OCI-LY1 (cell line): Measurements from ENCODE around the gene NOTUM.

ENCODE experiments used
- H2AFZ ChIP-seq: fragments of 200-600 bp; sonication (generic), shearing (Covaris generic); 2 replicates; pipeline ENCODE4 v1.6.0; 2014; ENCODE audit warnings: antibody characterized with exemption, mild to moderate bottlenecking, low read length
- H3F3A ChIP-seq: fragments of 200-600 bp; sonication (generic), shearing (Covaris generic); 2 replicates; pipeline ENCODE4 v1.6.0; 2014; ENCODE audit warnings: mild to moderate bottlenecking, antibody characterized with exemption, low read length, moderate library complexity; ENCODE audit not compliant: insufficient read depth
- H3K27ac ChIP-seq: fragments of 200-600 bp; sonication (generic); 2 replicates; pipeline ENCODE4 v1.5.1; 2014; ENCODE audit warnings: low read length, mixed run types, mild to moderate bottlenecking, low read depth; ENCODE audit not compliant: poor library complexity, severe bottlenecking
- H3K27me3 ChIP-seq: fragments of 200-600 bp; sonication (generic); 2 replicates; pipeline ENCODE4 v1.6.0; 2014; ENCODE audit warnings: antibody characterized with exemption, mild to moderate bottlenecking, low read length, moderate library complexity; ENCODE audit not compliant: insufficient read depth
- H3K36me3 ChIP-seq: fragments of 200-600 bp; sonication (generic); 2 replicates; pipeline ENCODE4 v1.6.1; 2014; ENCODE audit warnings: mild to moderate bottlenecking, antibody characterized with exemption, low read length, moderate library complexity, mixed read lengths; ENCODE audit not compliant: insufficient read depth
- H3K4me1 ChIP-seq: fragments of 200-600 bp; sonication (generic); 2 replicates; pipeline ENCODE4 v1.5.1; 2014; ENCODE audit warnings: mild to moderate bottlenecking, low read length, moderate library complexity; ENCODE audit not compliant: insufficient read depth, severe bottlenecking
- H3K4me2 ChIP-seq: fragments of 200-600 bp; sonication (generic), shearing (Covaris generic); 2 replicates; pipeline ENCODE4 v1.6.1; 2014; ENCODE audit warnings: low read length
- H3K4me3 ChIP-seq: fragments of 200-600 bp; sonication (generic); 2 replicates; pipeline ENCODE4 v1.5.1; 2014; ENCODE audit warnings: low read length, low read depth, mild to moderate bottlenecking, mixed read lengths; ENCODE audit not compliant: poor library complexity, severe bottlenecking
- H3K79me2 ChIP-seq: fragments of 200-600 bp; shearing (Covaris generic); 2 replicates; pipeline ENCODE4 v1.6.1; 2016; ENCODE audit warnings: mixed run types, low read length, mixed read lengths; ENCODE audit not compliant: insufficient read depth
- H3K9ac ChIP-seq: fragments of 200-600 bp; sonication (generic), shearing (Covaris generic); 2 replicates; pipeline ENCODE4 v1.6.1; 2014; ENCODE audit warnings: mild to moderate bottlenecking, low read length, mixed read lengths
- H3K9me2 ChIP-seq: fragments of 200-600 bp; sonication (generic), shearing (Covaris generic); 2 replicates; pipeline ENCODE4 v1.6.1; 2014; ENCODE audit warnings: low read depth, mild to moderate bottlenecking, low read length, mixed read lengths
- H3K9me3 ChIP-seq: fragments of 200-600 bp; shearing (Covaris generic); 2 replicates; pipeline ENCODE4 v1.6.1; 2014; ENCODE audit warnings: low read length, mixed read lengths
- H4K20me1 ChIP-seq: fragments of 200-600 bp; sonication (generic), shearing (Covaris generic); 2 replicates; pipeline ENCODE4 v1.6.0; 2016; ENCODE audit warnings: mild to moderate bottlenecking, low read length; ENCODE audit not compliant: insufficient read depth
- EZH2 ChIP-seq: fragments of 200-600 bp; sonication (generic), shearing (Covaris generic); IDR thresholded peaks from 2 replicates; pipeline ENCODE4 v1.8.0; 2017; ENCODE audit warnings: borderline replicate concordance, mixed run types, mild to moderate bottlenecking, antibody characterized with exemption, low read length, moderate library complexity, mixed read lengths
- TF ChIP-seq, protein P1 (sequence below): fragments of 200-600 bp; sonication (generic), shearing (Covaris generic); IDR thresholded peaks from 2 replicates; pipeline ENCODE4 v1.5.1; 2017; ENCODE audit warnings: mild to moderate bottlenecking, antibody characterized with exemption, low read length, moderate library complexity, mixed read lengths

Gene NOTUM

GRCh38 chr17:81977211-81977808, 16.3 kb upstream of the NOTUM start, which contains the start of gene ASPSCR1:
Gene ASPSCR1 (plus strand): TSS chr17:81977629. CDS start chr17:81977647, 18 bp downstream.
- Histone ChIP-seq H3K79me2 (no peaks in the 10 kb centered on the region), H3K4me2 (peak within 1 kb of the TSS; percentile 71), H3K9ac (peak within 1 kb of the TSS; percentile 93), H2AFZ (peak within 1 kb of the TSS; percentile 39; the same call in 1 of the 2 replicates), H3K36me3 (peaks cover 8% of the 10 kb centered on the region; the same call in 1 of the 2 replicates), H4K20me1 (no peaks in the 10 kb centered on the region), H3K4me3 (peak within 1 kb of the TSS; percentile 97), H3K27me3 (no peaks in the 10 kb centered on the region; the same call in 1 of the 2 replicates), H3K9me3 (no peaks in the 10 kb centered on the region; the same call in 1 of the 2 replicates), H3K27ac (peak within 1 kb of the TSS; percentile 22), H3F3A (no peaks in the 10 kb centered on the region), H3K4me1 (peaks cover 17% of the 10 kb centered on the region), H3K9me2 (no peaks in the 10 kb centered on the region)
- no peak for TF ChIP-seq EZH2
- TF ChIP-seq, protein P1, sequence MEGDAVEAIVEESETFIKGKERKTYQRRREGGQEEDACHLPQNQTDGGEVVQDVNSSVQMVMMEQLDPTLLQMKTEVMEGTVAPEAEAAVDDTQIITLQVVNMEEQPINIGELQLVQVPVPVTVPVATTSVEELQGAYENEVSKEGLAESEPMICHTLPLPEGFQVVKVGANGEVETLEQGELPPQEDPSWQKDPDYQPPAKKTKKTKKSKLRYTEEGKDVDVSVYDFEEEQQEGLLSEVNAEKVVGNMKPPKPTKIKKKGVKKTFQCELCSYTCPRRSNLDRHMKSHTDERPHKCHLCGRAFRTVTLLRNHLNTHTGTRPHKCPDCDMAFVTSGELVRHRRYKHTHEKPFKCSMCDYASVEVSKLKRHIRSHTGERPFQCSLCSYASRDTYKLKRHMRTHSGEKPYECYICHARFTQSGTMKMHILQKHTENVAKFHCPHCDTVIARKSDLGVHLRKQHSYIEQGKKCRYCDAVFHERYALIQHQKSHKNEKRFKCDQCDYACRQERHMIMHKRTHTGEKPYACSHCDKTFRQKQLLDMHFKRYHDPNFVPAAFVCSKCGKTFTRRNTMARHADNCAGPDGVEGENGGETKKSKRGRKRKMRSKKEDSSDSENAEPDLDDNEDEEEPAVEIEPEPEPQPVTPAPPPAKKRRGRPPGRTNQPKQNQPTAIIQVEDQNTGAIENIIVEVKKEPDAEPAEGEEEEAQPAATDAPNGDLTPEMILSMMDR, result no peak

- H3K4me2 ChIP-seq, result peak overlapping the region; percentile 71
- H3K9me3 ChIP-seq, result no peaks in the 10 kb centered on the region; the same call in 1 of the 2 replicates
- H4K20me1 ChIP-seq, result no peaks in the 10 kb centered on the region
- H2AFZ ChIP-seq, result no peak overlapping the region
- H3K79me2 ChIP-seq, result no peaks in the 10 kb centered on the region
- peaks cover 17% of the 10 kb centered on the region for H3K4me1 ChIP-seq
- no peaks in the 10 kb centered on the region for H3K9me2 ChIP-seq
- TF ChIP-seq, protein P1, result no peak
- no peak for TF ChIP-seq EZH2
- H3K9ac ChIP-seq, result peak overlapping the region; percentile 93
- H3K27me3 ChIP-seq, result no peaks in the 10 kb centered on the region; the same call in 1 of the 2 replicates
- no peaks in the 10 kb centered on the region for H3F3A ChIP-seq
- peak overlapping the region; percentile 97 for H3K4me3 ChIP-seq
- H3K27ac ChIP-seq, result no peak overlapping the region
- H3K36me3 ChIP-seq, result peaks cover 8% of the 10 kb centered on the region; the same call in 1 of the 2 replicates
Measured at GRCh38 chr17:81976332-81977210, 15.6 kb upstream of the NOTUM start.

DNA sequence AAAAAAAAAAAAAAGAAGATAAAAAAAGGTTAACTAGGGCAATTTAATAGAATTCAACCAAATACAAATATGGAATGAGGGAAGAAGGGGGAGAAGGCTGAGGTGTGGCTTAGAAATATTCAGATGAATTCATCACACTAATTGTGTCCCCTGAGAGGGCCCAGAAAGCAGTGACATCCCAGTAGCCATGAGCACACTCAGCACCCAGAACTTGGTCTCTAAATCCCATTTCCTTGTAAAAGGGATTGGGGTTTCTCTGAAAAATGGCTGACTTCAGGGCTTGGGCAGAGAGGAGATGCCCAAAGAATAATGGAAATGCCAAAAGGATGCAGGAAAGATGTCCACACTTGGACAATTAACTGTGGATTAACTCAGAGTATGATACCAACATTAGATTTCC, 12.4 kb upstream of the NOTUM start:
- no peak for TF ChIP-seq EZH2
- TF ChIP-seq, protein P1, result no peak

More for the DNA sequence above, 12.4 kb upstream of the NOTUM start:
- no peak overlapping the region for H3K4me3 ChIP-seq
- no peaks in the 10 kb centered on the region for H3K79me2 ChIP-seq
- no peak overlapping the region for H3K4me2 ChIP-seq
- no peak overlapping the region for H3K27ac ChIP-seq
- no peaks in the 10 kb centered on the region for H3F3A ChIP-seq
- H3K9me2 ChIP-seq, result no peaks in the 10 kb centered on the region
- no peak overlapping the region for H3K9ac ChIP-seq
- no peaks in the 10 kb centered on the region; the same call in 1 of the 2 replicates for H3K9me3 ChIP-seq
- H4K20me1 ChIP-seq, result no peaks in the 10 kb centered on the region
- peaks cover 13% of the 10 kb centered on the region for H3K4me1 ChIP-seq
- no peaks in the 10 kb centered on the region for H3K36me3 ChIP-seq
- H3K27me3 ChIP-seq, result no peaks in the 10 kb centered on the region; the same call in 1 of the 2 replicates
- H2AFZ ChIP-seq, result no peak overlapping the region
